ENCODE measurements around the gene IPO11. TPM values are rescaled to one million over a fixed set of nuclear protein-coding genes. Genes with fewer than 3 reads are reported as not detected.
A peak's percentile ranks its signal among the peaks of the same experiment; 100 is the strongest.

IPO11 gene
- total RNA-seq, 1 donor from 2014 or later, result 96.0 TPM

GRCh38 chr5:62494772-62495171, 82.2 kb downstream of the IPO11 start:
- no peak for TF ChIP-seq CTCF (IDR thresholded peaks at IDR 0.05; ENCODE audit: unreplicated experiment)
- Mint-ChIP-seq H3K27me3 (ENCODE audit: unreplicated experiment) (no peaks in the 10 kb centered on the region), H3K4me1 (ENCODE audit: unreplicated experiment) (no peaks in the 10 kb centered on the region), H3K9me3 (ENCODE audit: unreplicated experiment) (no peaks in the 10 kb centered on the region), H3K36me3 (ENCODE audit: low read depth, unreplicated experiment) (peaks cover 6% of the 10 kb centered on the region), H3K27ac (ENCODE audit: unreplicated experiment) (no peak overlapping the region), H3K4me3 (ENCODE audit: unreplicated experiment) (no peak overlapping the region)
- no peak for DNase-seq (ENCODE audit: low spot score)

- Mint-ChIP-seq H3K4me3 (ENCODE audit: unreplicated experiment) (no peak overlapping the region), H3K27me3 (ENCODE audit: unreplicated experiment) (no peaks in the 10 kb centered on the region), H3K9me3 (ENCODE audit: unreplicated experiment) (no peaks in the 10 kb centered on the region), H3K27ac (ENCODE audit: unreplicated experiment) (no peak overlapping the region), H3K4me1 (ENCODE audit: unreplicated experiment) (peaks cover under 1% of the 10 kb centered on the region), H3K36me3 (ENCODE audit: low read depth, unreplicated experiment) (peaks cover 5% of the 10 kb centered on the region)
- TF ChIP-seq CTCF (IDR thresholded peaks at IDR 0.05; ENCODE audit: unreplicated experiment), result no peak
- DNase-seq (ENCODE audit: low spot score), result no peak
These were observed 84.3 kb downstream of the IPO11 start for GRCh38 chr5:62496876-62497275.

GRCh38 chr5:62498961-62499360, 86.4 kb downstream of the IPO11 start:
- Mint-ChIP-seq H3K27me3 (ENCODE audit: unreplicated experiment) (no peaks in the 10 kb centered on the region), H3K36me3 (ENCODE audit: low read depth, unreplicated experiment) (no peaks in the 10 kb centered on the region), H3K9me3 (ENCODE audit: unreplicated experiment) (no peaks in the 10 kb centered on the region), H3K27ac (ENCODE audit: unreplicated experiment) (no peak overlapping the region), H3K4me3 (ENCODE audit: unreplicated experiment) (no peak overlapping the region), H3K4me1 (ENCODE audit: unreplicated experiment) (peaks cover 15% of the 10 kb centered on the region)
- TF ChIP-seq CTCF (IDR thresholded peaks at IDR 0.05; ENCODE audit: unreplicated experiment), result no peak
- no peak for DNase-seq (ENCODE audit: low spot score)

- Mint-ChIP-seq H3K9me3 (ENCODE audit: unreplicated experiment) (no peaks in the 10 kb centered on the region), H3K27ac (ENCODE audit: unreplicated experiment) (no peak overlapping the region), H3K4me3 (ENCODE audit: unreplicated experiment) (no peak overlapping the region), H3K36me3 (ENCODE audit: low read depth, unreplicated experiment) (no peaks in the 10 kb centered on the region), H3K27me3 (ENCODE audit: unreplicated experiment) (no peaks in the 10 kb centered on the region), H3K4me1 (ENCODE audit: unreplicated experiment) (peaks cover 19% of the 10 kb centered on the region)
- no peak for TF ChIP-seq CTCF (IDR thresholded peaks at IDR 0.05; ENCODE audit: unreplicated experiment)
- no peak for DNase-seq (ENCODE audit: low spot score)
These were observed 87.2 kb downstream of the IPO11 start for GRCh38 chr5:62499756-62500155.

GRCh38 chr5:62502456-62503101, 90.0 kb downstream of the IPO11 start:
- H3K27ac Mint-ChIP-seq (ENCODE audit: unreplicated experiment), result peak overlapping the region; percentile 33
- DNase-seq (ENCODE audit: low spot score), result no peak
- H3K9me3 Mint-ChIP-seq (ENCODE audit: unreplicated experiment), result no peaks in the 10 kb centered on the region
- peaks cover 27% of the 10 kb centered on the region for H3K4me1 Mint-ChIP-seq (ENCODE audit: unreplicated experiment)
- no peaks in the 10 kb centered on the region for H3K27me3 Mint-ChIP-seq (ENCODE audit: unreplicated experiment)
- no peak overlapping the region for H3K4me3 Mint-ChIP-seq (ENCODE audit: unreplicated experiment)
- no peaks in the 10 kb centered on the region for H3K36me3 Mint-ChIP-seq (ENCODE audit: low read depth, unreplicated experiment)
- TF ChIP-seq CTCF (IDR thresholded peaks at IDR 0.05; ENCODE audit: unreplicated experiment), result no peak

Data from endothelial cell (in vitro differentiated cells).